T1000 (cell line): ENCODE data around the gene RPTN.
"Not testable (repeated sequence)": the region's sequence is repeated elsewhere in the genome, so short reads cannot be mapped to it uniquely, and the experiment has no call there.

Experiments
- DNase-seq: peaks from one replicate; lab custom pipeline; 2025; ENCODE audit warnings: mixed read lengths; lab: John Stamatoyannopoulos, UW

RPTN gene

GRCh38 chr1:152165286-152166077 is 6.5 kb upstream of the RPTN start:
- no peak for DNase-seq

GRCh38 chr1:152164517-152165136 is 5.6 kb upstream of the RPTN start:
- no peak for DNase-seq

GRCh38 chr1:152162792-152163463 is 3.9 kb upstream of the RPTN start:
- no peak for DNase-seq

- no peak for DNase-seq
These were observed 1.5 kb upstream of the RPTN start for GRCh38 chr1:152160576-152160975.

- no peak for DNase-seq
These were observed 5.0 kb downstream of the RPTN start for GRCh38 chr1:152153996-152154395.

GRCh38 chr1:152151646-152152045 is 7.4 kb downstream of the RPTN start:
- DNase-seq = no peak

GRCh38 chr1:152148981-152149380 is 10.0 kb downstream of the RPTN start:
- no peak for DNase-seq

- no peak for DNase-seq
These were observed 11.0 kb downstream of the RPTN start for GRCh38 chr1:152148051-152148450.

- no peak for DNase-seq
These were observed 13.3 kb downstream of the RPTN start for GRCh38 chr1:152145769-152146168.

GRCh38 chr1:152144674-152145183 is 14.3 kb downstream of the RPTN start:
- DNase-seq = not testable (repeated sequence)

GRCh38 chr1:152143150-152143887 is 15.7 kb downstream of the RPTN start:
- no peak for DNase-seq

- DNase-seq = no peak
These were observed 16.9 kb downstream of the RPTN start for GRCh38 chr1:152141971-152142584.

GRCh38 chr1:152137215-152137614 is 21.8 kb downstream of the RPTN start:
- no peak for DNase-seq

GRCh38 chr1:152130186-152130585 is 28.8 kb downstream of the RPTN start:
- DNase-seq = no peak

- DNase-seq = no peak
These were observed 31.4 kb downstream of the RPTN start for GRCh38 chr1:152127673-152128072.

- no peak for DNase-seq
These were observed 33.1 kb downstream of the RPTN start for GRCh38 chr1:152125834-152126443.

GRCh38 chr1:152118915-152119314 is 40.1 kb downstream of the RPTN start:
- DNase-seq = no peak

- no peak for DNase-seq
These were observed 43.7 kb downstream of the RPTN start, which contains the start of gene TCHH for GRCh38 chr1:152115344-152115743. Gene TCHH (minus strand): TSS chr1:152115444. CDS start chr1:152114080, 1,364 bp downstream.

GRCh38 chr1:152112885-152113432 is 46.1 kb downstream of the RPTN start:
- DNase-seq = no peak

GRCh38 chr1:152112101-152112884 is 46.7 kb downstream of the RPTN start:
- no peak for DNase-seq
